Stimulated activated CD8-positive, alpha-beta memory T cell treated with anti-CD3 and anti-CD28 coated beads, Interleukin-7, amount 100 ng/mL, for 4 hours (primary cell): ENCODE data around the gene CCDC152.

Experiments
- DNase-seq, 2 donors: peaks; one replicate each; pipeline ENCODE4 v3.0.0-alpha.2; 2020; ENCODE audit warnings: low read depth in 2 of 2

The CCDC152 gene

DNA sequence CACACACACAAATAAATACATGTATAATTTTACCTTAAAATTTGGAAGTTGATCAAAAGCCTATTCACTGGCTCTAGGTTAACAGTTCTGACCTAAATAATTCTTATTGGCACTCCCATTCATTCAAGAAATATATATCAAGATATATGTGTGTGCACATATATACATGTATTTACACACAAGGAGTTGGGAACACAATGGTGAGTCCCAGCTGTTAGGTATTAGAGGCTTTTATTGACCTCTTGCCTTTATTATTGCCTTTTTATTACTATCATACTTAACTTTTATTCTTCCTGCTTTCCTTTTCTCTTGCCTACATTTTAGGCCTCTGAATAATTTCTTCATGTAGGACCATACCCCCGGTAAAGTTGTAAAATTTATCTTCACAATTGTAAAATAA lies 25.0 kb downstream of the CCDC152 start:
- no peak for DNase-seq

DNA sequence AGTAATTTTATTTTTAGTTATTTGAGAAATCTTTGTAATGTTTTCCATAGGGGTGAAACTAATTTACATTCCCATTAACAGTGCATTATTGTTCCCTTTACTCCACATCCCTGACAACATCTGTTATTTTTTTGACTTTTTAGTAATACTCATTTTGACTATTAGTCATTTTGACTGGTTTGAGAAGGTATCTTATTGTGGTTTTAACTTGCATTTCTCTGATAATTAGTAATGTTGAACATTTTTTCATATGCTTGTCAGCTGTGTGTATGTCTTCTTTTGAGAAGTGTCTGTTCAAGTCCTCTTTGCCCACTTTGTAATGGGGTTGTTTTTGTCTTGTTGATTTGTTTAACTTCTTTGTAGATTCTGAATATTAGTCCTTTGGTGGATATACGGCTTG lies 27.5 kb downstream of the CCDC152 start:
- no peak for DNase-seq

DNA sequence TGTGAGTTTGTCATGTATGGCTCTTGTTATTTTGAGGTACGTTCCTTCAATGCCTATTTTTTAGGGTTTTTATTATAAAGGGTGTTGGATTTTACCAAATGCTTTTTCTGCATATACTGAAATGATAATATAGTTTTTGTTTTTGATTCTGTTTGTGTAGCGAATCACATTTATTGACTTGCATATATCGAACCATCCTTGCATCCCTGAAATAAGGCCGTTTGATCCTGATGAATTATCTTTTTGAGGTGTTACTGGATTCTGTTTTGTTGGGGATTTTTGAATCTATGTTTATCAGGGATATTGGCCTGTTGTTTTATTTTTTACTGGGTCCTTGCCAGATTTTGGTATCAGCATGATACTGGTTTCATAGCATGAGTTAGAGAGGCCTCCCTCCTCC lies 29.1 kb downstream of the CCDC152 start:
- no peak for DNase-seq

DNA sequence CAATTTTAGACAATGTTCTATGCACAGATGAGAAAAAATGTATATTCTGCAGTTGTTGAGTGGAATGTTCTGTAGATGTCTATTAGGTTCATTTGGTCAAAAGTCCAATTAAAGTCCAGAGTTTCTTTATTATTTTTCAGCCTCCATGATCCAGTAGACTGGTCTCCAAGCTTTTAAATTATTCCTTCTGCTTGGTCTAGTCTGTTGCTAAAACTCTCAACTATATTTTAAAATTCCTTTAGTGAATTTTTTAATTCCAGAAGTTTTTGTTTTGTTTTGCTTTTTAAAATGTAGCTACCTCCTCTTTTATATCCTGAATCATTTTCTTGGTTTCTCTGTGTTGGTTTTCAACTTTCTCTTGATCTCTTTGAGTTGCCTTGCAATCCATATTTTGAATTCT lies 30.5 kb downstream of the CCDC152 start:
- no peak for DNase-seq

DNA sequence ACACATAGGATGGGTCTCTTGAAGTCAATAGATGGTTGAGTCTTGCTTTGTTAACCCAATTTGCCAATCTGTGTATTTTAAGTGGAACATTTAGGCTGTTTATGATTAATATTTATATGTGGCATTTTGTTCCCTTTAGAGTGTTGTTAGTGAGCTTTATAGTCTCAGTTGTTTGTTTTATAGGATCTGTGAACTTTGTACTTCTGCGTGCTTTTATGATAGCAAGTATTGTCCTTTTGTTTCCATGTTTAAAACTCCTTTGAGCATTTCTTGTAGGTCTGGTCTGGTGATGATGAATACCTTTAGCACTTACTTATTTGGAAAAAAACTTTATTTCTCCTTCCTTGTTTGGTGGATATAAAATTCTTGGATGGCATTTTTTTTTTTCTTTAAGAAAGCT lies 31.2 kb downstream of the CCDC152 start:
- no peak for DNase-seq

DNA sequence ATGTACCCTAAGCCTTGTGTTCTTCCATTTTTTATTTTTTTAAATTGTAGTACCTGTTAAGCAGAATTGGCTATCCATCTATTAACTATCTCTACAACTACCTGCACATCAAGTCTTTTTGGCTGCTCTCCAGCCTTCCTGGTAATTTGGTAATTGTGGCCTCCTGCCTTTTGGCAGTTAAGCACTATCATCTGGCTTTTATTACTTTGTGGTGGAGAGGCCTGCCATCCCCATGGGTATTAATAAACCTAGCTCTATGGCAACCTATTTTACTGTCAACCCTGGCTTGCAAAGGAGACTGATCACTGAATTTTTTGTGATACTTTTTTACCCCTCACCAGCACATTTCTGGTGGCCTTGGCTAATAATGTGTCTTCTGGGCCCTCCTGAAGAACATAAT lies 34.5 kb downstream of the CCDC152 start:
- DNase-seq, result no peak

DNA sequence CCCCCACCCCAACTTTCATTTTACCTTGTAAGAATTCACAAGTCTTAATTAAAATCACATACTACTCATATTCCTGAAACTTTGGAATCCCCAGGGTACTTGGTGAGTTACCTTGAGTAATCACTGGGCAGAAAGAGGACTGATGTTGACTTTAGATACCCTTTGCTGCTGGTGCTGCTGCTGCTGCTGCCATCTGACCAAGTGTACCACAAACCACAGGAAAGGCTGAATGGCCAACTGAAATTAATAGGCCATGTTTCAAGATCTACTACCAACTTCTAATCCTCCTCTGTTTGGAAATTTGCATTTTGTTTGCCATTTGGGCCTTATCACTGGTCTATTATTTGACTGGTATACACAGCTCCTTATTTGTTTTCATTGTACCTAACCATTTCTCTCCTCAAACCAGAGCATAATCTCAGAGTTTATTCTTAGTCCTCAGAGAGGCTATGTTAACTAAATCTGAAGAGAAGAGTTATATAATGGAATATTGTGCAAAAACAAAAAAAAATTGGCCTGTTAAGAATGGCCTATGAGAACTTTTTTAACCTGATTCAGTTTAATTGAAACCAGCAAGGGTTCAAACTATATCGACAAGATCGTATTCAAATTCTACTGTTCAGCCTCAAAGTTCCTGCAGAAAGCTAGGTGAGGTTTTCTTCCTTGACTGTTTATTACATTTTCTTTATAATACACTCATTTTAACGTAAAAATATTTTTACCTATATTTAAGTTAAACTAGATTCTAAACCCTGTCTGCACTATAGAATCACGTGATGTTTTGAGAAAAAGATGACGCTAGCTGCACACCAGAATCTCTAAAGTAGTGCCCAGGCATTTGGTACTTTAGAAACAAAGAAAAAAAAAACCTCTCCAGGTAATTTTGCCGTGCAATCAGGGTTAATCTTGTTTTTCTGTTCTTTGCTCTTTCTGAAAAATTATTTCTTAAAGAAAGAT lies 41.9 kb downstream of the CCDC152 start:
- DNase-seq, result no peak

DNA sequence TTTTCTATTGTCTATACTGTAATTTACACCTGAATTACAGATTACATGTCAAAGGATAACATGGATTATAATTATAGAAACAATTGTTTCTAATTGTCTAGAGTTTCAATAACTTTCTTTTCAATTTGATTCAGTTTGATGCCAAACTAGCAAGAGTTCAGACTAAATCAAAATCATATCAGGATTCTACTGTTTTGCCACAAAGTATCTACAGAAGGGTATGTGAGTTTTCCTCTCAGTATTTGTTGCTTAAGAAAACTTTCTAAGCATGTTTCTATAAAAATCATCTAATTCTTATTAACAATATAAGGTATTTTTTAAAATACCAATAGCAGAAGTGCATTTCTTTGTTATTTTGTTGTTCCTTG lies 42.6 kb downstream of the CCDC152 start:
- DNase-seq, result no peak

DNA sequence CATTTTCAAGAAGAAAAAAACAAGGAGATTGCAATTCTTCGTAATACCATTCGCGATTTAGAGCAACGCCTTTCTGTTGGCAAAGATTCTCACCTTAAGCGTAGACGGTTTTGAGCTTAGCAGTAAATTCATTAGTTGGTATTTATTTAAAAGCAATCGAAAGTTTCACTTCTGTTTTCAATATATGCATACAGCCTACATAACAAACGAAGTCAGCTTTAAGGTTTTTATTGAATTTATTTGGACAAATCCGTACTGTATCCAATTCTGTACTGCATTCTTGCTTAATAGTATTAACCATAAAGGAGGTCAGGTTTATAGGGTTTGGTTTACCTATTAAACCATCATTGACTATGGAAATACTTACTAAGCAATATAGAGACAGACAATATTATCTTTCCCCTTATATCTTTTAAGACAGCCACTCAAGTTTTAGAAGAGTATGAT lies 43.1 kb downstream of the CCDC152 start:
- no peak for DNase-seq

DNA sequence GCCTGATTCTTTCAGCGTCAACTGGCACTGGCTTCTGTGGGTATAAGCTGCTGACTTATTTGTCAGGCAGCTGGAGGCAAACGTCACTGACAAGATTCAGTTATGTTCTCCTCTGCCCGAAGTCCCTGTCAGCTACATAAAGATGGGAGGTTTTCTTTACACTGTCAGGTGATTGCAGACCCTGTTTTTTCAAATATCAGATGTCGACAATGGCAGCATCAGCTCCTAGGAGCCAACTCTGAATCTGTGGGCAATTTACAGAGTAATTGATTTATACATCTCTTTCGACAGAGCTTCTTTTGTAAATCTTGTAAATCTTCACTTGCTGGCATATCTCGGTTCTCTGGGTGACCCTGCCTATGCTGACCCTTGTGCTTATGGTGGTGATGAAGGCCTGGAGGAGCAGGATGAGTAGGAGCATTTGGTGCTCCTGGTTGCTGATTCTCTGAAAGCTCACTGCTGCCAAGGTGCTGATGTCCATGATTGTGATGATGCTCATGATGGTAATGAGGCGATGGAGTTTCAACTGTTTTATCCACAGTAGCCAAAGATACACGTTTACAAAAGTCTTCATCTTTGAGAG lies 44.2 kb downstream of the CCDC152 start:
- no peak for DNase-seq

DNA sequence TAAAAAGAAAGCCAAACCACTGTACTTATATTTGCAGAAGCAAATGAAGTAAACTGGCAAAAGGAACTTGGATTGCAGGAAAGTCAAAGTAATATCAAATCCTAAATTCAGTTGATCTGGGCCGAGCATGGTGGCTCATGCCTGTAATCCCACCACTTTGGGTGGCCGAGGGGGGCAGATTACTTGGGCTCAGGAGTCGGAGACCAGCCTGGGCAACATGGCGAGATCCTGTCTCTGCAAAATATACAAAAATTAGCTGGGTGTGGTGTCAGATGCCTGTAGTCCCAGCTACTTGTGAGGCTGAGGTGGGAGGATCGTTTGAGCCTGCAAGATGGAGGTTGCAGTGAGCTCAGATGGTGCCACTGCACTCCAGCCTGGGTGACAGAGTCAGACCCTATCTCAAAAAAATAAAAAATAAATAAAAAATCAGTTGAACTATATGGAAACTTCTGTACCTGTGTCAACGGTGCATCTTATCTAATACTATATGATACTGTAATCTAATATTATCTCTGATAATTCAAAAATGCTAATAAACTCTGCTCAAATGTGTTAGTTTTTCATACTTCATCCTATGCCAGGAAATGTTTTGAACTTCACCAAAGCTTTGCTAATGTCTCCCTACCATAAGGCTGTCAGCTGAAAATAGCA lies 45.0 kb downstream of the CCDC152 start:
- DNase-seq, result no peak

DNA sequence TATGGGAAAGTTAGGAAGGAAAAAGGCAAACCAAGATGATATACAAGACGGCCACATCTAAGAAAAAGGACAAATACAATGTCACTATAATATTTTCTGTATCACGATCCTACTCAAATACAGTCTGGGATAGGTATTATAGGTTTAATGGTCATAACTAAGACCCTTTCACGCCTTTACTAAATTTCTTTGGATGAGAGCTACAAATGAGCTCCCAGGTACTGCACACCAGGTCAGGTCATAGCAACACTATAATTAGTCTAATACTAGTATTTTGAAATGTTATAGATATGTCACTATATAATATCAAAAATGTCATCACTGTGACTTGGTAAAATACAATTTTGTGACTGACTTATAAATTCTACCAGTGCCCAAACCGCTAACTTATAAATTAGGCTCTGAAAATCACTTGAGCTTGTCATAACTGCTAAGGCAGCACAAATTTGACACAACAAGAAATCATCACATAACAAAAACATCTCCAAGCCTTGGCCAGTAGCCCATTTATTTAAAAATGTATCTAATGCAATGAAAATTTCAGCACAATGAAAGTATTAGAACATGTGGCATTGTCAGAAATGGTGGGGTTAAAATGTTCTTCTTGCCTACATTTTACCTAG lies 48.2 kb downstream of the CCDC152 start:
- no peak for DNase-seq

DNA sequence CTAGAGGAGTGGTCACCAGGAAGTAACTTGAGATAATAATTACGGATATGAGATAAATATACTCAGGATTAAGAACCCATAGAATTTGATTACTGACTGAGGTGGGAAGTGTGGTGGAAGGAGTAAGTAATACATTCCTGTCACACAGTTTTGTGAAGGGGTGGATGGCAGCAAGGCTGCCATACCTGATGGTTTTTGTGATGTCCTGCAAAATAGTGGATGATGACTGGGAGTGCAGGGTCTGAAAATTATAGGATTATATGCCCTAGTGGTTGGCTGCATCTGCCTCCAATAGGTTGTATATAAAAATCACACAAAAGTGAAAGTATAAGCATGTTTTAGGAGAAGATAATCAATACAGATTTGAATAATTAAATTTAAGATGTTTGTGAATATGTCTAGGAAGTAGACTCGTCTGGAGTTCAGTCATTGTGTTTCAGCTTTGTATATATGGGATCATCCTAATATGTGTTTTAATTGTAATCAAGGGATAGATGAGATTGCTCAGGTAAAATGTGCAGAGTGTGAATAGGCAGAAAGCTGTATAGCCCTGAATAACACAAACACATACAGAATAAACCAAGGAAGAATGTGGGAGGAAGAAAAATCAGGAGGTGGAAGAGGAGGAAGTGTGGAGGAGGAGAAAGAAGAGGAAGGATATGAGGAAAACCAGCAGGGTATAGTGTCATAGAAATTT lies 49.5 kb downstream of the CCDC152 start:
- DNase-seq, result no peak

DNA sequence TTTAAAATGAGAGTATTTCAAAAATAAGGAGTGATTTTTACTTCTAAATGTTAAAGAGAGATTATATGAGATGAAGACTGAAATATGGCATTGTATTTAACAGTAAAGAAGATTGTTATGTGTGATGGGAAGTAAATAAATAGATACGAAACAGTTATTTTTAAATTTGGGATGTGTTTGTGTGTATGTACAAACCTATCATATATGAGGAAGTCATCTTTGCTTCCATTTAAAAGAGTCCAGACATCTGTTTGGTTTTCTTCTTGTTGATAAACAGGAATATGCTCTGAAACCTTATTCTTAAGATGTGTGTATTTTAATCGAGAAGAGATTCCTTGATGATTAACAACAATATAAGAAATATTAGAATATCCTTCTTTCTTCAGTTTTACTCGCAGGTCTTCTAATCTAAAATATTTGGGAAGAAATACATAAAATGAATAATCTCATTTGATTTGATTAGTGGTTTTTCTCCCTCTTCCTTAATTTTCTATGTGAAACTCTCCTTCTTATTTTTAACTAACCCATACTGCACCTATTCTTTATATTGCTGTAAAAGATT lies 50.2 kb downstream of the CCDC152 start:
- DNase-seq, result no peak

DNA sequence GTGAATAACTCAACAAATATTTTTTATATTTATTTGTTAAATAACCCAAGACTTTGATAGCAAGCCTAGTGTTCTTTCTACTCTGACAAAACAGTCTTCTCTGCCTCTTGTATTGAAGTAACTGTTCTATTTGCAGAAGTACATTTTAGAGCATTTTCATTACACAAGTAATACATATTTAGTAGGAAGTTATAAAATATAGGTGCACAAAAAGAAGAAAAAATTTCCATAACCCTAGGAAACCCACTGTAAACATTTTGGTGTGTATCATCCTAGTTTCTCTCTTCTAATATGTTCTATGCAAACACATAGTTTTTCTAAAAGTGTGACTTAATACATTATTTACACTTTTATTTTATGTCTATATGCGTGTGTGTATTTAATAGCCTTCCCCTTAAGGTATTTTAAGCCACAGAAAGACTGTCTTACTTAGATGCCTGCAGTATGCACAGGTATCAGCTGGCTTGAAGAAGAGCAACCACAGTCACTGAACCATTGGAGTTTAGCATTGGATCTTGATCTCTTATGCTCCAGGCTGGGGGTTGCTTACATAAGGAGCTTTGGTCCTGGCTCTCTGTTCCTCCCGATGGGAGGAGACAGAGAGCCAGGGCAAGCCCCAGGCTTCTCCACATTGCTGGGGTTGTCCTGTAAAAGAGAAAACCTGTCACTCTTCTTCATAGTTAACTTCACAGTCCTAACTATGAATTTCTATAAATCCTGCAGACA lies 51.3 kb downstream of the CCDC152 start:
- DNase-seq, result no peak

DNA sequence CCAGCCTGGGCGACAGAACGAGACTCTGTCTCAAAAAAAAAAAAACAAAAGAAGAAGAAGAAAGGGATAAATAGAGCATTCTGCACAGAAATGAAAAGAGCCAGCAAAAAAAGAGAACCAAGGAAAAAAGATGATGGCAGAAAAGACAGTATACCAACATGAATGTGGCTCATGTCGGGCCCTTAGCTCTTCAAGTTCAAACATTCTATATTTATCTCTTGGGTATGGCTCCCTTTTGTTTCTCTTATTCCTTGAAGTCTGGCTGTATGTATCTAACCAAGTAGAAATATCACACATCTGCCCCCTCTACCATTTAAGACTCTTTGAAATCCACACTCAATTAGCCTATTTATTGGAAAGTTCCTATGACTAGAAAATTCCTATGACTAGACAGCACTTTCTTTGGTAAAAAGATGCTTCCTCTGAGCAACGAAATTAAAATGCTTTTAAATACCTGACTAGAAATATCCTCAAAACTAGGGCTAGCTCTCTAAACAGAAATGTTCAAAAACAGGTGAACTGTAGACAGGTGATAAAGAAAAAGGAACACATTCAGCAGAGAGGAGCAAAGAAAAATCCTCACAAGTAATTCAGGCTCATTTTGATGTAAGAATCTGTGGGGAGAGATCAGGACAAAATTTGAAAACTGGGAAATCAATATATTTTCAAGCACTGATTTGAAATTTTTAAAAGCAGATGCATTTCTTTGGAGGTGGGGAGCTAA lies 52.4 kb downstream of the CCDC152 start:
- no peak for DNase-seq

DNA sequence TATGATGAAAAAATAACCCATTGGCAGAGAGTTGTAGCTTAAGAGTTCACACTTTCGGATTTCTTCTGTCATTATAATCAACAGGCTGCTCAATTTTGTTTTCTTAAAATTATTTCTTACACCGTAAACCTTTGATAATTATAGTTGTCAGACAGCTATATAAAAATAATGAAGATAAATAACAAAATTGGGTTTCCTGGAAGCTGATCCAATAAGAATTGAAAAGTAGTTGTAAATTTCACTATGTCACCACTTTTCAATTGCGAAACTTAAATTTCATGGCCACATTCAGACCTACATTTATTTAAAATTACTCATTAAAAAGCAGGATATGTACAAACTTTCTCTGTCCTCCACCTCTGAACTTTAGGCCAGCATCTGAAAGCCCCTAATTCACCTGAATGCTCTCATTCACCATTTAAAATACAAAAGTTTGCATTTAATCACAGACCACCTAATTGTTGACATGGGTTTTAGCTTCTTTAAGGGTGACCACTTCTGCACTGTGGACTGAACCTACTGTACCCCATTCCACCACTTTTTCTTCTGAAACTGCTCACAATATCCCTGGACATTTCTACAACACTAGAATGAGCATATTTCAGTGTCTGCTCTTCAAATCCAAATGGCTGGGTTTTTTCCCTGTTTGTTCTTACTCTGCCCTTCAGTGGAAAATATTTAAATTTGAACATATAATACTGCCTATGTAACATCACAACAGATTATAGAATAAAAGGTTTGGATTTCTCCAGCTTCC lies 54.4 kb downstream of the CCDC152 start:
- DNase-seq, result no peak

DNA sequence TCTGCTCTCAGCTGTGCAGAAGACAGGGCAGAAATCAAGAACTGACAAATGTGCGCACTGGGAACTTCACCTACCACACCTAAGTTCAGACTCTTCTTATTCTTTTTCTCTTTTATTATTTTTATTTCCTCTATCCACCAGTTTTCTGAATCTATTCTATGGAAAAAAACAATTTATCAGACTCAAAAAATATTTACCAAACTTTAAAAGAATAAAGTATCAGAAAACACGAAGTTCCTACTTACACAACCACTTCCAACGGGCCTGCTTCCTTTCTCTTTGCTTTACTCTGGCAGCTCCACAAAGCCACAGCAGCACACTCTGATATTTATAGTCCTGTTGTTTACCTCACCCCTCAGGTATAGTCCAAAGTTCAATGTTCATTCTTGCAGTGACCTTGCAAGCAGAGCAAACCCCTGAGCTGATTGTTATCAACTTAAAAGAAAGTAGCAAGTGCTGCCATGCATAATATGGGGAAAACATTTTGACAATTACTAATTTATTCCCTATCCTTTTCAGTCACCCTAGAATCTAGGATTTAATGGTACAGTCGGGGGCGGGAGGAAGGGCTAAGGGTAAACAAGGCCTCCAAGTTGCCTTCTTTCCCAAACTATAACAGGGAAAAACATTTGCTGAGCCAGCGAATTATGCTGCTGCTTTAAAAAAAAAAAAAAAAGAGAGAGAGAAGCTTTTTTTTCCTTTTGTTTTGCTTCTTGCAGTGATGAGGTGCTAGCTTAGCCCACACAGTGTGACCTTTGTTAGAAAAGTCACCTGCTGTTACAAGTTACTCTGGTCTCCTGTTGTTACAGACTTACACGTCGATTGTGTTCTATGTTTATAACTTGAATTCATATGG lies 55.2 kb downstream of the CCDC152 start, which contains the start of gene SELENOP:
Gene SELENOP (minus strand): TSS at position 302 of the 856 bp plus-strand sequence. CDS start 3,539 bp downstream, outside the sequence.
- no peak for DNase-seq
